PFSK-1 (cell line): ENCODE measurements around the gene ZEB2.

Source experiments
- FOXP2 ChIP-seq: optimal IDR thresholded peaks from 2 replicates; pipeline ENCODE3; 2011; ENCODE audit warnings: borderline replicate concordance, control low read depth, inconsistent platforms; ENCODE audit not compliant: insufficient read depth; ENCODE audit errors: extremely low read length, extremely low read depth
- POLR2AphosphoS5 ChIP-seq: IDR thresholded peaks from 2 replicates; pipeline ENCODE4 v1.6.1; 2012; ENCODE audit warnings: low read depth, mild to moderate bottlenecking, control low read depth, low read length, moderate library complexity
- SIN3A ChIP-seq: IDR thresholded peaks from 2 replicates; pipeline ENCODE4 v1.6.1; 2012; ENCODE audit warnings: mild to moderate bottlenecking, low read length, moderate library complexity, borderline replicate concordance; ENCODE audit not compliant: insufficient read depth
- TAF1 ChIP-seq: IDR thresholded peaks from 2 replicates; pipeline ENCODE4 v1.6.1; 2012; ENCODE audit warnings: low read length, control low read depth, borderline replicate concordance; ENCODE audit not compliant: insufficient read depth
- TF ChIP-seq, protein P1 (sequence below), 2 experiments: IDR thresholded peaks; 2 replicates each; pipeline versions ENCODE4 v1.6.1 to v1.8.0; 2011 to 2012; ENCODE audit warnings: low read depth in 2 of 2, low read length in 2 of 2, control low read depth in 1 of 2, inconsistent platforms in 1 of 2, mild to moderate bottlenecking in 1 of 2, moderate library complexity in 1 of 2; ENCODE audit not compliant: insufficient read depth in 1 of 2

DNA sequence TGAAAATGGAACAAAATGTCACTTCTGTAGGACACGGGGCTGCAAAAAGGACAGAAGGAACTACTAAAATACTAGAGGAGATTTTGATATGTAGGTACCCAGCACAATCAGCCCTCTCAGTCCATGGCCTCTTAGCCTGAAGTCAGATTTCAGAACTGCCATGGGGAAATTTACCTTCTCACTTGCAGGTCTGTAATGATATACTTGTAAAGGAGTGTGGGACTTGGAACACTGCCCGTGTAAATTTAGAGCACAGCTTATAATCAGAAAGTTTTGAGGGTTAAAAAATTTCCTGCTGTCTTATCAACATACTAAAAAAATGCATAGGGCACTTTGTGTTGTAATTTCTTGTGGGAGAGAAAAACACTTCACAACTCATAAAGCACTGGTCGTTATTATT is 60.6 kb downstream of the ZEB2 start:
- TF ChIP-seq POLR2AphosphoS5, result no peak
- no peak for TF ChIP-seq SIN3A
- TF ChIP-seq FOXP2, result no peak
- TF ChIP-seq, protein P1, sequence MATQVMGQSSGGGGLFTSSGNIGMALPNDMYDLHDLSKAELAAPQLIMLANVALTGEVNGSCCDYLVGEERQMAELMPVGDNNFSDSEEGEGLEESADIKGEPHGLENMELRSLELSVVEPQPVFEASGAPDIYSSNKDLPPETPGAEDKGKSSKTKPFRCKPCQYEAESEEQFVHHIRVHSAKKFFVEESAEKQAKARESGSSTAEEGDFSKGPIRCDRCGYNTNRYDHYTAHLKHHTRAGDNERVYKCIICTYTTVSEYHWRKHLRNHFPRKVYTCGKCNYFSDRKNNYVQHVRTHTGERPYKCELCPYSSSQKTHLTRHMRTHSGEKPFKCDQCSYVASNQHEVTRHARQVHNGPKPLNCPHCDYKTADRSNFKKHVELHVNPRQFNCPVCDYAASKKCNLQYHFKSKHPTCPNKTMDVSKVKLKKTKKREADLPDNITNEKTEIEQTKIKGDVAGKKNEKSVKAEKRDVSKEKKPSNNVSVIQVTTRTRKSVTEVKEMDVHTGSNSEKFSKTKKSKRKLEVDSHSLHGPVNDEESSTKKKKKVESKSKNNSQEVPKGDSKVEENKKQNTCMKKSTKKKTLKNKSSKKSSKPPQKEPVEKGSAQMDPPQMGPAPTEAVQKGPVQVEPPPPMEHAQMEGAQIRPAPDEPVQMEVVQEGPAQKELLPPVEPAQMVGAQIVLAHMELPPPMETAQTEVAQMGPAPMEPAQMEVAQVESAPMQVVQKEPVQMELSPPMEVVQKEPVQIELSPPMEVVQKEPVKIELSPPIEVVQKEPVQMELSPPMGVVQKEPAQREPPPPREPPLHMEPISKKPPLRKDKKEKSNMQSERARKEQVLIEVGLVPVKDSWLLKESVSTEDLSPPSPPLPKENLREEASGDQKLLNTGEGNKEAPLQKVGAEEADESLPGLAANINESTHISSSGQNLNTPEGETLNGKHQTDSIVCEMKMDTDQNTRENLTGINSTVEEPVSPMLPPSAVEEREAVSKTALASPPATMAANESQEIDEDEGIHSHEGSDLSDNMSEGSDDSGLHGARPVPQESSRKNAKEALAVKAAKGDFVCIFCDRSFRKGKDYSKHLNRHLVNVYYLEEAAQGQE (IDR thresholded peaks at IDR 0.05; ENCODE audit: insufficient read depth in 1 of 2, low read depth in 2 of 2, low read length in 2 of 2), result no peak
- TF ChIP-seq TAF1, result no peak
